ENCODE results near the gene MACROD2. TPM values are rescaled to one million over a fixed set of nuclear protein-coding genes. Genes with fewer than 3 reads are reported as not detected.

Gene MACROD2
- total and polyA plus RNA-seq, 8 donors = 0.78 to 31.3 (median 10.9) TPM; not detected in 1

DNA sequence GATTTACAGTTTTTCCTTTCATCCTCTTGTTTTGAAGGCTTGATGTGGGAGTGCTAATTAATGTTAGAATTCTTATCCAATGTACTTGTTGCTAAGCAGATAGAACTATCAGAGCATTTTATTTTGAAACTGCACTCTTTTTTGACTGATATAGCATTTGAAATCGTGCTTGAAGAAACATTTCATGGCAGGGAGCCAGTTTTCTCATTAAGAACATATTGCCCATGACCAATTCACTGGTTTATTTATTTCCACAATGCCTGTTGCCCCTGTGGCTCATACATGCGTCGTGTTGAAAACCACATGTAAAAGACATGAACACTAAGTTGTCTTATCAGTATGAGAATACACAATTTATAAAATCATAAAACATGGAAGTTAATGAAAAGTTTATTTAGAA lies 821.8 kb downstream of the MACROD2 start:
- Histone ChIP-seq H3K9me3 (peaks cover 0 to 2% (median 0%) of the 10 kb centered on the region in 4 donors), H3K4me1 (no peaks in the 10 kb centered on the region), H3K27ac (no peak overlapping the region), H3K36me3 (no peaks in the 10 kb centered on the region), H3K4me3 (no peak overlapping the region), H3K27me3 (no peaks in the 10 kb centered on the region)
- intact Hi-C loops (cut with DNase I; ENCODE audit: low total_unique reads) = no loop called here
- TF ChIP-seq EP300 (IDR thresholded peaks at IDR 0.05) (no peak), POLR2AphosphoS5 (IDR thresholded peaks at IDR 0.05) (no peak), POLR2A (IDR thresholded peaks at IDR 0.05) (no peak)
- TF ChIP-seq, protein P1, sequence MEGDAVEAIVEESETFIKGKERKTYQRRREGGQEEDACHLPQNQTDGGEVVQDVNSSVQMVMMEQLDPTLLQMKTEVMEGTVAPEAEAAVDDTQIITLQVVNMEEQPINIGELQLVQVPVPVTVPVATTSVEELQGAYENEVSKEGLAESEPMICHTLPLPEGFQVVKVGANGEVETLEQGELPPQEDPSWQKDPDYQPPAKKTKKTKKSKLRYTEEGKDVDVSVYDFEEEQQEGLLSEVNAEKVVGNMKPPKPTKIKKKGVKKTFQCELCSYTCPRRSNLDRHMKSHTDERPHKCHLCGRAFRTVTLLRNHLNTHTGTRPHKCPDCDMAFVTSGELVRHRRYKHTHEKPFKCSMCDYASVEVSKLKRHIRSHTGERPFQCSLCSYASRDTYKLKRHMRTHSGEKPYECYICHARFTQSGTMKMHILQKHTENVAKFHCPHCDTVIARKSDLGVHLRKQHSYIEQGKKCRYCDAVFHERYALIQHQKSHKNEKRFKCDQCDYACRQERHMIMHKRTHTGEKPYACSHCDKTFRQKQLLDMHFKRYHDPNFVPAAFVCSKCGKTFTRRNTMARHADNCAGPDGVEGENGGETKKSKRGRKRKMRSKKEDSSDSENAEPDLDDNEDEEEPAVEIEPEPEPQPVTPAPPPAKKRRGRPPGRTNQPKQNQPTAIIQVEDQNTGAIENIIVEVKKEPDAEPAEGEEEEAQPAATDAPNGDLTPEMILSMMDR (IDR thresholded peaks at IDR 0.05) = no peak
- DNase-seq = peak in 1 of 2 donors; percentile 45
- 55 to 61% (median 59%) methylated on average over 3 of the region's 3 CpGs for WGBS, 5 donors

DNA sequence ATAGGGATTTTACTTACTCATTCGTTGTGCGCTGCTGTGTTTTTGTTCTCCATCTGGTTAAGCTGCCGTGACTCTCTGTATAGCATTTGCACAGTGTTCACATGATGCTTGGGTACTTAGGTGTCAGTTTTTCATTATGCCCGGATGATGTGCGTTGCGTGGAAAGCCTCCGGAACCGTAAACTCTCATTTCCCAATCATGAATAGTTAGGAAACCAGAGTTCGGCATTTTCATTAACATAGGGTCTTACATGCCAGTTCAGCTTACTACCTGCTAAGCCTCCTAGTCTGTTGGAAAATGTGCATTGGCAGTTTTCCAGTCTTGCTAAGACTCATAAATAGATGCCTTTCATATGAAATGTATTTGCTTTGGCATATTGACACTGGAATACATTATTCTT lies 825.5 kb downstream of the MACROD2 start:
- TF ChIP-seq, protein P1 (IDR thresholded peaks at IDR 0.05) = no peak
- no peak for TF ChIP-seq POLR2AphosphoS5 (IDR thresholded peaks at IDR 0.05)
- TF ChIP-seq POLR2A (IDR thresholded peaks at IDR 0.05) = no peak
- no peak for TF ChIP-seq EP300 (IDR thresholded peaks at IDR 0.05)
- no peak overlapping the region for H3K4me3 ChIP-seq
- H3K9me3 ChIP-seq = no peaks in the 10 kb centered on the region
- no peak overlapping the region for H3K27ac ChIP-seq
- no peaks in the 10 kb centered on the region for H3K4me1 ChIP-seq
- H3K27me3 ChIP-seq = no peaks in the 10 kb centered on the region
- H3K36me3 ChIP-seq = no peaks in the 10 kb centered on the region
- 81 to 94% (median 94%) methylated on average over 9 of the region's 9 CpGs for WGBS, 5 donors
- peak in 1 of 2 donors; percentile 29 for DNase-seq
- intact Hi-C loops (cut with DNase I; ENCODE audit: low total_unique reads) = no loop called here

DNA sequence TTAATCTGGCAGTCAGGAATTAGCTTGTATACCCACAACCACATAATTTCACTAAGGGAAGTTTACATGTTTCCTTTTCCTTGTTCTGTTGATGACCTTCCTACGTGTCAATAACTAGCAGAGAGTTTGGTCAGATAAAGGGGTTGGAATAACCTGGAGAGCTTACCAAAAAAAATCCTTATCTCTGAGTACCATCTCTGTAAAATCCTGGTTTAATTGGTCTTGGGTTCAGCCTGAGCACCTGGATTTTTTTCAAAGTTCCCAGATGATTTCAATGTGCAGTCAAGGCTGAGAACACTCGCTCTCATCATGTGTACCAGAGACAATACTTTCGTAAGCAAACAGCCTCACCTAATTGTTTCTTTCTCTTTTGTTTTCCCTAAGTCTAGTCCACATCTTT lies 825.9 kb downstream of the MACROD2 start:
- DNase-seq = no peak
- Histone ChIP-seq H3K4me1 (no peaks in the 10 kb centered on the region), H3K27ac (no peak overlapping the region), H3K36me3 (no peaks in the 10 kb centered on the region), H3K9me3 (no peaks in the 10 kb centered on the region), H3K4me3 (no peak overlapping the region), H3K27me3 (no peaks in the 10 kb centered on the region)
- intact Hi-C loops (cut with DNase I; ENCODE audit: low total_unique reads) = no loop called here
- TF ChIP-seq POLR2AphosphoS5 (IDR thresholded peaks at IDR 0.05) = no peak
- TF ChIP-seq EP300 (IDR thresholded peaks at IDR 0.05) = no peak
- TF ChIP-seq POLR2A (IDR thresholded peaks at IDR 0.05) = no peak
- TF ChIP-seq, protein P1 (IDR thresholded peaks at IDR 0.05) = no peak
- WGBS, 5 donors = 61 to 74% (median 66%) methylated on average over 3 of the region's 3 CpGs

DNA sequence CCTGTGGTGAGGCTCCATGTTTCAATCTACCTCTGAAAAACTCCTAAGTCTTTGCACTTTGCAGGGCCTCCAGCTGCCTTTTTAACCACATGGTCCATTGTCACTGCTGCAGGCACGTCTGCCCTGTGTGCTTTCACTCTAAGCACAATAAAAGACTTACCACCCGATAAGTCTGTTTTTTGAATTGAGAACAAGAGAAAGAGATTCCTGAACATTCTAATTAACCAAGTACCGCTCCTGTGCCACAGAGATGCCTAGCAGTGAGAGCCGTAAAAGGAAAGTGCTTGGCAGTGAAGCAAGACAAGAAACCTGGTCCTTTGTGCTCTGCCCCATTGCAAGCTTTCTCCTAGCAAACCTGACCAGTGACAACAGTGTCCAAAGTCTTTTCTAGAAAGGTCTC lies 829.7 kb downstream of the MACROD2 start:
- intact Hi-C loops (cut with DNase I; ENCODE audit: low total_unique reads) = no loop called here
- Histone ChIP-seq H3K36me3 (no peaks in the 10 kb centered on the region), H3K4me3 (no peak overlapping the region), H3K27ac (no peak overlapping the region), H3K9me3 (no peaks in the 10 kb centered on the region), H3K27me3 (no peaks in the 10 kb centered on the region), H3K4me1 (no peaks in the 10 kb centered on the region)
- DNase-seq = no peak
- TF ChIP-seq POLR2AphosphoS5 (IDR thresholded peaks at IDR 0.05) (no peak), EP300 (IDR thresholded peaks at IDR 0.05) (no peak), POLR2A (IDR thresholded peaks at IDR 0.05) (no peak)
- TF ChIP-seq, protein P1 (IDR thresholded peaks at IDR 0.05) = no peak
- WGBS, 5 donors = 82 to 89% (median 84%) methylated on average over 4 of the region's 4 CpGs
